T-helper 2 cell treated with Interferon-gamma antibody and Interleukin-4, amounts not matched to agents 5 μg/mL and 100 μg/mL, for 36 hours (primary cell): ENCODE results near the gene LIMCH1.

Experiments used
- DNase-seq: peaks from one replicate; pipeline ENCODE4 v3.0.0; 2021; ENCODE audit warnings: low spot score
- H3K27ac Mint-ChIP-seq: one replicate; pipeline ENCODE4 v1.8.0; 2021; ENCODE audit warnings: mild to moderate bottlenecking, mixed read lengths
- H3K27me3 Mint-ChIP-seq: one replicate; pipeline ENCODE4 v1.8.0; 2021; ENCODE audit warnings: low read depth, mixed read lengths
- H3K36me3 Mint-ChIP-seq: one replicate; pipeline ENCODE4 v1.8.0; 2021; ENCODE audit warnings: low read depth, mixed read lengths
- H3K4me1 Mint-ChIP-seq: one replicate; pipeline ENCODE4 v1.8.0; 2021; ENCODE audit warnings: low read depth, mixed read lengths
- H3K4me3 Mint-ChIP-seq: one replicate; pipeline ENCODE4 v1.8.0; 2022; ENCODE audit warnings: mild to moderate bottlenecking, moderate library complexity, mixed read lengths
- H3K9me3 Mint-ChIP-seq: one replicate; pipeline ENCODE4 v1.8.0; 2021; ENCODE audit warnings: mixed read lengths

LIMCH1 gene

DNA sequence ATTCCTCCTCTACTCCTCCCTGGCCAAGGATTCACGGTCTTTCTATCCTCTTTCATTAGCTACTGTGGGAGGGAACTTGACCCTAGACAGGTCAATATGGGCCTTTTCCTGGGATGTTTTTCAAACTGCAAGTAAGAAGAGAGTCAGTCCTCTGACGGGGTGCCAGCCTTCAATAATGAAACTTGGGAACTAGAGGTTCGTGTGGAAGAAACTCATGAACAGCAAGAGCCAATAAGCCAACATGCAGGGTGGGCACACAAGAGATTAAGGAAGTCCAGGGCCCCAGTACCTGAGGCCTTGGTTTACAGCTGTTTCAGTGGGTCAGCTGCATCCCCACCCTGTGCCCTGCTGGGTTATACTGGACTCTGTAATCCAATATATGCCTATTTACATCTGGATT lies 49.3 kb downstream of the LIMCH1 start:
- peaks cover 6% of the 10 kb centered on the region for H3K9me3 Mint-ChIP-seq

DNA sequence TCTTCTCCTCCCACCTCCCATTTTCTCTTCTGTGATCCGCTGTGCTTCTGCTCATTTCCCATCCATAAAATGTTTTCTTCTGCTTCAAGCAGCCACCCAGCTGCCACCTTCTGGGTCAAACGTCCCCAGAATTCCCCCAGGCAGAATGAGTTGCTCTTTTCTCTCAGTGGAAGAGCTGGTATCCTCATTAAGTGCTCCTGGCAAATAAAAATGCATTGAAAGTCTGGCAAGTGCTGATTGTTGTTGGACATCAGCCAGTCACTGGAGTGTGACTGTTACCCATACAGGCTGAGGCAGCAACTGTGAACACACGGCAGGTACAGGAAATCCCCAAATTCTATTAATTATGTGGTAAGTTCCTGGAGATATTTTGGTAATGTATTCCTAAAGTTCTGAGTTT lies 52.6 kb downstream of the LIMCH1 start:
- no peak overlapping the region for H3K4me3 Mint-ChIP-seq
- DNase-seq: no peak
- H3K4me1 Mint-ChIP-seq: no peaks in the 10 kb centered on the region
- no peaks in the 10 kb centered on the region for H3K27me3 Mint-ChIP-seq
- no peaks in the 10 kb centered on the region for H3K36me3 Mint-ChIP-seq
- H3K9me3 Mint-ChIP-seq: no peaks in the 10 kb centered on the region
- no peak overlapping the region for H3K27ac Mint-ChIP-seq

More for the DNA sequence above, 49.3 kb downstream of the LIMCH1 start:
- Mint-ChIP-seq H3K4me3 (no peak overlapping the region), H3K27ac (no peak overlapping the region), H3K4me1 (no peaks in the 10 kb centered on the region), H3K27me3 (no peaks in the 10 kb centered on the region), H3K36me3 (no peaks in the 10 kb centered on the region)
- no peak for DNase-seq

DNA sequence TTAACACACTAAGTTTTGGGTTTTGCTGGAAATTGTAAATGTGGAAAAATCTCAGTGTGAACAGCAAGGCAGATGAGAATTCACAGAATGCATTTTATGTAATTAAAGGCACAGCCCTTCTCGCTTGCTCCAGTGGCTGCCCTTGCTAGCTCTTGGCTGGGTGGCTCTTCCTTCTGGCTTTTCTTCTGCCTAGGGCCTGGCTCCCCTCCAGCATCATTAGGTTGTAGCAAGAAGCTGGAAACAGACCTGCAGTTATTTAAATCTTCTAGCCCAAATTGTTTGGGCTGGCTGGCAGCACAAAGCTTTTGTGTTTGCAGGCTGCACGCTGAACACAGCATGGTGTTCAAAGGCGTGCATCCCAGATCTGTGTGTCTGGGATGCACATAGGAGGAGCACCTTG lies 56.5 kb downstream of the LIMCH1 start:
- H3K36me3 Mint-ChIP-seq: no peaks in the 10 kb centered on the region
- H3K4me1 Mint-ChIP-seq: no peaks in the 10 kb centered on the region

DNA sequence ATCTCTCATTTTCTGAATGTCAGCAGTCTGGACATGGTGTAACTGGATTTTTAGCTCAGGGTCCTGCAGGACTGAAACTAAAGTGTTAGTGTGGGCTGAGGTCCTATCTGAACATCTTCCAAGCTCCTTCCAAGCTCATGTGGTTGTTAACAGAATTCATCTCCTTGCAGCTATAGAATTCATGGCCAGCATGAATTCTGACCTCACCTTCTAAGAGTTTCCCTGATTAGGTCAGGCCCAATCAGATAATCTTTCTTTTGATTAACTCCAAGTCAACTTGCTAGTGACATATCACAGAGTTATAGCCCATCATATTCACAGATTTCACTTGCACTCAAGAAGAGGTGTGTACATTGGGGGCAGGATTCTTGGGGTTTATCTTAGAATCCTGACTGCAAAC lies 59.5 kb downstream of the LIMCH1 start:
- H3K27me3 Mint-ChIP-seq: no peaks in the 10 kb centered on the region
- H3K27ac Mint-ChIP-seq: no peak overlapping the region
- no peak overlapping the region for H3K4me3 Mint-ChIP-seq
- no peaks in the 10 kb centered on the region for H3K36me3 Mint-ChIP-seq
- H3K9me3 Mint-ChIP-seq: no peaks in the 10 kb centered on the region
- H3K4me1 Mint-ChIP-seq: no peaks in the 10 kb centered on the region
- no peak for DNase-seq

More for the DNA sequence above, 56.5 kb downstream of the LIMCH1 start:
- no peak for DNase-seq
- Mint-ChIP-seq H3K9me3 (no peaks in the 10 kb centered on the region), H3K27ac (no peak overlapping the region), H3K4me3 (no peak overlapping the region), H3K27me3 (no peaks in the 10 kb centered on the region)

DNA sequence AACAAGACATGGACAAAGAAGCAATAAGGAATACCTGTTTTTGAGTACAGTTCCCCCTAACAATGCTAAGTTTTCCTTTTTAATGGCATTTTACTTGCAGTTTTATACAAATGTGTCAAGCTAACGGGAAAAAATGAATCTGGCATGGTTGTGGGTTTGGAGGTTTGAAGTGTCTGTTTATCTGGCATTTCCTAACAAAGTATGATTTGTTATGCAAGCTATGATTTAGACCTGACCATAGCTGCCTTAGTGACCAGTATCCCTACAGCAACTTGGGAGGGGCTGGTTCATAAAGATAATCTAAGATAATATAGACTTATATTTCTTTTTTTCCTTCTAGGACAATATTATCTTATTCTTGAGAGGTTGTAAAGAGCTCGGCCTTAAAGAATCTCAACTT lies 60.6 kb downstream of the LIMCH1 start:
- Mint-ChIP-seq H3K9me3 (no peaks in the 10 kb centered on the region), H3K27ac (no peak overlapping the region), H3K4me1 (no peaks in the 10 kb centered on the region), H3K36me3 (no peaks in the 10 kb centered on the region), H3K4me3 (no peak overlapping the region), H3K27me3 (no peaks in the 10 kb centered on the region)
- DNase-seq: no peak

DNA sequence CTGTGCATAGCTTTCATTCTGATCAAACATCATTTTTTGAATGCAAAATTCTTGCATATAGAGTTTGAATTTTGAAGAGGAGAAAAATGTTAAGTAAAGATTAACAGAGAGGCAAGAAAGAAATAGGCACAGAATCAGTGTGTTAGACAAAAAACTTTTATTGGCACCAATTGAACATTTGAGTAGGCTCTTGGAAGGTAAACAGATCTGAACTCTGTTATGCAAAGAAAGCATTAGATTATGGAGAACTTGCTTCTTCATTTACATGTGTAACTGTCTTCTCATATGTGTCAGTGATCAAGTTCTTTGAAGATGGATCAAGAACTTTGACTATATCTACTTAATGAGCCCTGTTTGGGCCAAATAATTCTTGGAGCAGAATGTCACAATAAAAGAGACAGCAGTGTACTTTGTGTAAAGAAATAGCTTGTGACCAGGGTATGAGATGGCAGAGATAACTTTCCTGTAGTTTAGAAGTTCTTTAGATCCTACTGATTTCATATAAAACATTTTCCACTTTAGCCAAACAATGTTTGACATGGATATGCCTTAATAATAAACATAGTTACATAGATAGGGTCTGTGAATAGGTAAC lies 61.3 kb downstream of the LIMCH1 start:
- DNase-seq: no peak
- no peaks in the 10 kb centered on the region for H3K36me3 Mint-ChIP-seq
- H3K4me3 Mint-ChIP-seq: no peak overlapping the region
- no peaks in the 10 kb centered on the region for H3K27me3 Mint-ChIP-seq
- H3K4me1 Mint-ChIP-seq: no peaks in the 10 kb centered on the region
- no peaks in the 10 kb centered on the region for H3K9me3 Mint-ChIP-seq
- H3K27ac Mint-ChIP-seq: no peak overlapping the region

DNA sequence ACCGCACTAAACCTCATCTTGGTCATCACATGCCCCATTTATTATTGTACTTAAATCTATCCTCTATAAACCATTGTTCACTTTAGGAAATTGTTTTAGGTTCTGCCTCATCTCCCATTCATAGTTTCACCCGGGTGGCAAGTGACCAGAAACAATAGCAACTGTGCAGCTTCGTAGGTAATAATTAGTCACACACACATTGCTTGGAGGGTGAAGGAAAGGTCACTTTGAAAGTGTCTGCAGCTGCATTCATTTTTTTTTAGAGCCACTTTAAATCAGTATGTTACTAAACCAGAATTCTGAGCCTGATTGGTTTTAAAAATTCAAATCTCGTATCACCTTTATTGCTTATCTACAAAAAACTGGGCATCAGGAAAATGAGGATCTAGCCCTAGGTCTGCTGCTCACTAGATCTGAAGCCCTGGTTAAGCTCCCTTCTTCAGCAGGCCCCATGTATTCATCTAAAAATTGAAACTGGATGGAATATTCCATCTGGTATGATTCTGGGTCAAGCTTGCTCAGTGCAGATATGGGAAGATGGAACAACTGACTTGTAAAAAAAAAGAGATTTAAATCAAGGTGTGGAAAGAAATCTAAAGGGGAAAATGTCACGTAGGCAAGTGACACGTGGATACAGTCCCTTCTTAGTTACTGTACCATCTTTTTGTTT lies 62.4 kb downstream of the LIMCH1 start:
- Mint-ChIP-seq H3K9me3 (no peaks in the 10 kb centered on the region), H3K27me3 (no peaks in the 10 kb centered on the region), H3K4me3 (no peak overlapping the region), H3K27ac (no peak overlapping the region), H3K4me1 (no peaks in the 10 kb centered on the region), H3K36me3 (no peaks in the 10 kb centered on the region)
- no peak for DNase-seq

DNA sequence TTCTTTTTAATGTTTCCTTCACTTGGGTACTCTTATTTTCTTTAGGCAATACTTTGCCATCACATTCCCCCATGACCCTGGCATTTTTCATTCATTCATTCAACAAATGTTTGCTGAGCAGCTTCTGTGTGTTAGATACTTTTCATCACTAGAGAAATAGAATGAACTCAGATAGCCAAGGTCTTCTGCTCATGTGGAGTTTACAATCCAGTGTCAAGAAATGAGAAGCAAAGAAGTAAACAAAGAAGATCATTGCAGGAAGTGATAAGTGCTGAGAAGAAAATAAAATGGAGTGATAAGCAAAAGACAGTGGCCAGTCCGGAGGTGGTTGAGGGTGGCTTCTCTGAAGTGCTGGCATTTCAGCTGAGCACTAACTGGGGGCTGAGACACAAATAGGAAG lies 63.1 kb downstream of the LIMCH1 start:
- Mint-ChIP-seq H3K4me3 (no peak overlapping the region), H3K36me3 (no peaks in the 10 kb centered on the region), H3K27me3 (no peaks in the 10 kb centered on the region), H3K27ac (no peak overlapping the region), H3K4me1 (no peaks in the 10 kb centered on the region), H3K9me3 (no peaks in the 10 kb centered on the region)
- no peak for DNase-seq

DNA sequence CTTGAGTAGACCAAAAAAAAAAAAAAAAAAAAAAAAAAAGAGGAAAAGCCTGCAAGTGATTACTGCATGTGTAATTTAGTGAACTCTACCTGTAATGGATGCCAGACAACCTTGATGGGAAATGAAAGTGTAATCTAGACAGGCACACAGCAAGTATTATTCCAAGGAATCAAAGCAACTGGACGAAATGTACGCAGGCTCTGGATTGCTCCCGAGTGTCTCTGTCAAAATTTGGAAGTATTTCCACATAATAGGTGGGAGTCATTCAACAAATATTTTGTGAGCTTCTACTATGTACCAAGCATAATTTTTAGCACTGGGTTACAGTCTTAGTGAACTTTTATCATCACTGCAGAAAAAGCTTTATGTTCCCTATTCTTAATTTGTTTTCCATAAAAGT lies 64.2 kb downstream of the LIMCH1 start:
- H3K4me3 Mint-ChIP-seq: no peak overlapping the region
- no peak overlapping the region for H3K27ac Mint-ChIP-seq
- no peaks in the 10 kb centered on the region for H3K9me3 Mint-ChIP-seq
- no peaks in the 10 kb centered on the region for H3K4me1 Mint-ChIP-seq
- no peaks in the 10 kb centered on the region for H3K27me3 Mint-ChIP-seq
- DNase-seq: no peak
- H3K36me3 Mint-ChIP-seq: no peaks in the 10 kb centered on the region

DNA sequence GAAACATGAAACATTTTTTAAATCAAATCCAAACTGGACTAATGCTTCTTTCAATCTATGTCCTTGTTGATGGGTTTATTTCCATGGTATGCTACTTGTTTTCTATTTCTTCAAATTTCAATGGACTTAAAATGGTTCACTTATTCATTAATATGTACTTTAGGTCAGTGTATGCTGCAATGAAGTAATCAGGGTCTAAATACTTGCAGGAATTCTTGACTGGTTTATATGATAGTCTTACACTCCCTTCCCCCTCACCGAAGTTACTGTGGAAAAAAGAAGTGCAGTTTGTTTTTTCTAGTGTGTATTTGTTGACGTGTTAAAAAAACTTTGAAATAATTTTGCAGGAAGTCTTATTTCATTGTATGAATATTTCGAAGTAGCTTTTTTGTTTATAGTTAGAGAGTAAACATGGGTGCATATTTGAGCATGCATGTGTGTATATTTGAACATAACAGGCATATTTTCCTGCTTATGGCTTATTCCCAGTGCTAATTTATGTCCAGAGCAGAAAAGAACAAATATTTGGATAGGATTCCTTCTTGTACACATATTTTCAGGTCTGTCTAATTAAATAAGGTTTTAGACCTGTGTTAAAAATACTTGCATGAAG lies 65.0 kb downstream of the LIMCH1 start:
- H3K4me3 Mint-ChIP-seq: no peak overlapping the region
- H3K27ac Mint-ChIP-seq: no peak overlapping the region
- no peaks in the 10 kb centered on the region for H3K27me3 Mint-ChIP-seq
- H3K9me3 Mint-ChIP-seq: no peaks in the 10 kb centered on the region
- no peaks in the 10 kb centered on the region for H3K4me1 Mint-ChIP-seq
- no peaks in the 10 kb centered on the region for H3K36me3 Mint-ChIP-seq
- no peak for DNase-seq

DNA sequence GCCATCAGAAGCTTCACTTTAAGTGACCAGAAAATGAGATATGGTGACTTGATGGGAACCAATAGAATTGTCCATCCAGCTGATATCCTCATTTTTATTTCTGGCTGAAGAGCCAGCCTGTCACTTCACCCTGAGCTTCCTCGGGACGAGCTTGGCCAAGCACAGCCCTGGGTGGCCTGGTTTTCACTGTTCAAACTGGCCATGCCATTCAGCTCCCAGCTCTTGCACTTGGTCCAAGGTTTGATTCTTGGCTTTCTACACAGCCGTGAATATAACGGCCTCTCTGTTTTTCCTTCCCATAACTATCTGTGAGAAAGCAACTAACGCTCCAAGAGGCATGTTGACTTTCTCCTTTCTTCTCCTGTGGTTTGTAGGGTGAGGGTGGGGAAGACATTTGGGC lies 71.9 kb downstream of the LIMCH1 start:
- no peaks in the 10 kb centered on the region for H3K4me1 Mint-ChIP-seq
- no peak for DNase-seq
- H3K27ac Mint-ChIP-seq: no peak overlapping the region
- H3K9me3 Mint-ChIP-seq: no peaks in the 10 kb centered on the region
- H3K4me3 Mint-ChIP-seq: no peak overlapping the region
- no peaks in the 10 kb centered on the region for H3K27me3 Mint-ChIP-seq
- no peaks in the 10 kb centered on the region for H3K36me3 Mint-ChIP-seq

DNA sequence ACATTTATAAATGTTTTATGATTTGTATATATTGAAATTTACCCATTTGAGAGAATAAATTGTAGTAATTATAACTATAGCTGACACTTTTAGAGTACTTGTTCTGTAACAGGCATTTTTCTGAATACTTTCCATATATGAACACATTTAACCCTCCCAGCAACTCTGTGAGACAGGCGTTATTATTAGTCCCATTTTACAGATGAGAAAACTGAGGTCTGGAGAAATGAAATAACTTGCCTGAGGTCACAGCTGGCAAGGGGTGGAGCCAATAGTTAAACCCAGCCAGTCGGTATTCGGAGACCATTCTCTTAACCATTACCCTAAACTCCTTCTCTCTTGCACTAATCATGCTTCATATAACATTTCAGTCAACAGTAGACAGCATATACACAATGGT lies 72.5 kb downstream of the LIMCH1 start:
- no peak for DNase-seq
- Mint-ChIP-seq H3K36me3 (no peaks in the 10 kb centered on the region), H3K4me1 (no peaks in the 10 kb centered on the region), H3K27me3 (no peaks in the 10 kb centered on the region), H3K4me3 (no peak overlapping the region), H3K9me3 (no peaks in the 10 kb centered on the region), H3K27ac (no peak overlapping the region)

DNA sequence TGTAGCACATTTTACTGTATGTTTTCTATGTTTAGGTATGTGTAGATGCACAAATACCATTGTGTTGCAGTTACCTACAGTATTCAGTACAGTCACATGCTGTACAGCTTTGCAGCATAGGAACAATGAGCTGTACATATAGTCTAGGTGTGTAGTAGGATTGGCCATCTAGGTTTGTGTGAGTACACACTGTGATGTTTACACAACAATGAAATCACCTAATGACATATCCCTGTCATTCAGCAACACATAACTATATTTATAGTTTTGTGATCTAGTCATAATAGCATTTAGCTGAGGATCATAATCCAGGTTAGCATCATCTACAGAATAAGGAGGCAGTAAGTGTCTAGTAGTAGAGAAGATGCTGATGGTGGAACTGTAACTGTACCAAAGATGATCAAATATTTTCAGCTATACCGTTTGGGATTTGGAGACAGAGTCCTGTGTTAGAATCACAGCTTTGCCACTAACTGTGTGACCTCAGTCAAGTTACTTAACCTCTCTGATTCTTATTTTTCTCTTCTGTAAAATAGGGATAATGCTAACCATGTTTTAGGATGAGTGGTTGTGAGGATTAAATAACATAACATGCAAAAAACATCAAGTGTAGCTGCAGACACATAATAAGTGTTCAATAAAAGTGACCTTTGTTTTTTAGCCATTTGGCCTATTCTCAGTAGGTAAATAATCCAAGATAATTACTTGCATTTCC lies 73.3 kb downstream of the LIMCH1 start:
- Mint-ChIP-seq H3K4me3 (no peak overlapping the region), H3K9me3 (no peaks in the 10 kb centered on the region), H3K27me3 (no peaks in the 10 kb centered on the region), H3K36me3 (no peaks in the 10 kb centered on the region), H3K27ac (no peak overlapping the region), H3K4me1 (no peaks in the 10 kb centered on the region)
- DNase-seq: no peak
